Activated T-helper 1 cell treated with Interleukin-2 at 50 U/mL for 16 hours (primary cell): ENCODE results near the gene CDK14.

Source experiments
- DNase-seq: peaks from one replicate; pipeline ENCODE4 v3.0.0-alpha.2; 2020; ENCODE audit warnings: low read depth

The CDK14 gene

GRCh38 chr7:91107460-91107859, 511.3 kb downstream of the CDK14 start:
- DNase-seq: no peak

DNA sequence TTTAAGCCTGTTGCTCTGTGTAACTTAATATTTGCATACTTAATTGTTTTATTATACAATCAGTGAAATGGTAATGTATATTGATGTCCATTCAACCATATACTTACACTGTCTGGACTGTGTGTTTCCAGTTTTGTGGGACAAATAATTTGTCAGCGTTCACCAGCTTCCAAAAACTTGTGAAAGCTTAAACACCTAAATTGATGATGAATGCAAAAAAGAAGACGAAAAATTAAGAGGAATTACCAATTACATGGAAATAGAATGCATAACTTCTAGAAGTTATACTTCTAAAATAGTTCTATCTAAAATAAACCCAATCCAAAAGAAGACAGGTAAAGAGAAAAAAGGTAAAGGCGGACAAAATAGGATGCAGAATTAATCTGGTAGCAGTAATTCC, 513.1 kb downstream of the CDK14 start:
- no peak for DNase-seq

DNA sequence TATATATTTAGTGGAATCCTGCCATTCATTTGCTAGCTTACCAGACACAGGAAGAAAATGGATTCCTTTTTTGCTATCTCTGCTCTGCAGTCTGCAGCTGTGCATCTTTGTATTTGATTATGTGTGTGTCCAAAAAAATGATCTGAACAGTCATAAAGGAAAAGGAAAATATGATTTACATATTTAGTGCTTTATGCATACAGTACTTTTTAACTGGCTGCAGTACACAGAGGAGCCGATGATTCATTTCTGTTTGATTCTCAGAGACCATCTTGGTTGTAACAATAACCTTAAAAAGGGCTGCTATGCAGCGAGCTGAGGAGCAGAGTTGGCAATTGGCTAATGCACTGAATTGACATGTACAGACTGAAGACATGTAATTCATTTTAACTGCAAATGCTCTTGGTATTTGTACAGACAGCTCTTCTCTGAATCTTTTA, 516.8 kb downstream of the CDK14 start:
- DNase-seq: no peak

GRCh38 chr7:91114232-91114631, 518.1 kb downstream of the CDK14 start:
- DNase-seq: no peak

- DNase-seq: no peak
Observed at GRCh38 chr7:91126762-91127161, 530.6 kb downstream of the CDK14 start.

GRCh38 chr7:91127325-91127724, 531.2 kb downstream of the CDK14 start:
- DNase-seq: no peak

GRCh38 chr7:91127959-91128358, 531.8 kb downstream of the CDK14 start:
- DNase-seq: no peak

DNA sequence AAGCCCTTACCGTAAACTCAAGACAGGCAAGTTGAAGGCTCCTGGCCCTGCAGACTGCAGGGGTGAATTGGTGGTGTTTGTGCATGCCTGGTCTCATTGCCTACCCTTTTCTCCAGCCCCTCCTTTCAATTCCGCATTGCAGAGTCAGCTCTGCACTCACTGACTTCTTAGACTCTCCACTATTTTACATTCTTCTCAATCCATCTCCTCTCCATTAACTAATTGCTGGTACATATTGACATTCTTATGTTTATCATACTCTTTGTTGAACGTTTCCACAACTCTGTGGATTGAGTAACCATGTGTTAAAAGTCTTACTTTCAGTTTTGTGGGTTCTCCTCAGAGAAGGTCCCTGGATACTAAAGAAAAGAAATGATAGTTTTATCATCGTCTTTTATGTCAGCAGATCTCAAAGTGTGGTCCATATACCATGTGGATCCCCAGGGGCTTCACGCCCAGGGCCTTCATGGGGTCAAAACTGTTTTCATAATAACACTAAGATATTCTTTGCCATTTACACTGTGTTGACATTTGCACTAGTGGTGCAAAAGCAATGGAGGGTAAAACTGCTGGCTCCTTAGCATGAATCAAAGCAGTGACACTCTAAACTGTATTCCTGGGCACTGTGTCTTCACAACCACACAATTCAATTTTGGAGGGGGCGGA, 532.7 kb downstream of the CDK14 start:
- no peak for DNase-seq

DNA sequence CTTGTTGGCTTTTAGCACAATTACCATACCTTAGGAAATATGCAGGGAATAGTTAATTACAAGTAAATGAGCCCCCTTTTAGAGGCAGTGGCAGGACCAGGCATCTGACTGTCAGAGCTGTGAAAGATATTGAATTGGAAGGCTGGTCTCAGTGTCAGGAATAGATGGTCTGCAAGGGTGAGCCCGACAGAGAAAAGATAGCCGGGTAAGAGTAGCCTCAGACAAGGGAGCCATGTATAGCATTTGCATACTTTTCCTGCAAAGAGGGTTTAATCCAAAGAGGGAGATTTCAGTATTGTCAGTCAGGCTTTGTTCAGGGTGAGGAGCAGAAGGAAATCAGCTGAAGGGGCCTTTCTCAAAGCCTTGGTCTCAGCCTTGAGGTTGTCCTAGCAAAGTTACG, 539.2 kb downstream of the CDK14 start:
- no peak for DNase-seq

DNA sequence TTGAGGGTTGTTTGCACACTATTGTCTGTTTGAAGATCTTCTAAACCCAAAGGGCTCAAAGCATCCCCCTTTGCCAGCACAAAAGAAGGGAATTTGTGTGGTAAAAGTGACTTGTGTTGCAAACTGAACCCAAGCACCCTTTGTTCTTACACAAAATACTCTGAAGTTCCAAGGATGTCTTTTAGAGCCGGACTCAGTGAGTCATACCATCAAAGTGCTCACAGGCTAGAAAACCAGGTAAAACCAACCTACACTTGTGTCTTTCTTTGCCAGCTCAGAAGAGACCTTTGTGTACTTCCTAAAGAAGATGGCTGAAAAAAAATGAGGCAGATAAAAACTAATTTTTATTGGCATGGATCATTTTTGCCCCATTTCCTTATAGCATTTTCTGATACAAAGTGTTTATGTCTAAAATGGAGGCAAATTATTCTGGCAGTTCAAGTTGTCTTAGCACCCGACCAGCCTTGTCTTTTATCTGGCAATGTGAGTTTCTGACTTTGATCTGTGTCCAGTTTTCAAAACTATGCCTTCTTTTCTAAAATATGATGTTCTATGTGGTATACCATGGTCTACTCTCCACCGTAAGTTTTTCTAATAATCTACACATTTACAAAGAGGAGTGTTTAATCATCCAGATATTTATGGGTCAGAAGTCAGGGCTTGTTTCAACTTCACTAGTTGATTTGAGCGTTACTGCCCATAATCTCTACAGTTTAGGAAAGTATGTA, 539.7 kb downstream of the CDK14 start:
- no peak for DNase-seq

GRCh38 chr7:91137153-91137787, 541.1 kb downstream of the CDK14 start:
- no peak for DNase-seq

DNA sequence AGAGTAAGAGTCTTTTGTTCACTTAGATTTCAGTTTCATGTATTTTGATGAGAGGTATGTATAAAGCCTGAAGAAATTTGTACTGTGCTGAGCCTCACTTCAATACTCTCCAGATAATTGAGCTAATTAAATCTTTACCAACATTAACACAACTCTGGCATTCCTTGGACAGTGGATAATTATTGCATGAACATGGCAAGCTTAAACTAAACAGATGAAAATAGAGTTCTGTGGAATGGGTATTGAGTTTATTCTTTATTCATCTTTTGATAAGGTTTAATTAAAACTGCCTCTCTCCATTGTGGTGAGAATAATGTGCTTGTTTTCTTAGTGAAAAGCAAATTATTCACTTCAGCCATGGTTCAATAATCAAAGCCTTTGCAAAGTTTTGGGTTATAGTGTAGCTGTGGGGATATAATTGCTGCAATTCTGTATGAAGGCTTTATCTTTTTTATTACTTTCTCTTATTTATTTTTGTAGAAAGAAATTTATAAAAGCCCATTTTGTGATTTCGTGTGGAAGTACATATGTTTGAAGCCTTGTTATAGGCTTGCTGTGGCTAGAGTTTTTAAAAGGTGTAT, 541.8 kb downstream of the CDK14 start:
- no peak for DNase-seq

GRCh38 chr7:91140286-91140685, 544.2 kb downstream of the CDK14 start:
- no peak for DNase-seq

DNA sequence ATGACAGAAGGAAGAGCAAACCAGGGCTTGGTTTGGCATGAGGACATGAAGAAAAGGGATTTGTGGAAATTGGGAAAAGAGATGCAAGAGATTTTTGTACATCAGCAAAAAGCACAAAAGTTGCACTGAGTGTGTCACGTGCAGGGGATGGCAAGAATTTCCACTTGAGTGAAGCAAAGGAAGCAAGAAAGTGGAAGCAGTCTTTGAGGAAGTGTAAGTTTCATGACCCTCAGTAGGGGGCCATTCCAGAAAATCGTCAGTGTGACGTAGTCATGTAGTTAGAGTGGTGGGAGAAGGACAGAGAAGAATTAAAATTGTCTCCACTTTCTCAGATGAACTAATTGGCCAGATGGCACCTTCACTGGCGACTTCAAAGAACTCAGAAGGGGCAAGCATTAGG, 544.9 kb downstream of the CDK14 start:
- no peak for DNase-seq

DNA sequence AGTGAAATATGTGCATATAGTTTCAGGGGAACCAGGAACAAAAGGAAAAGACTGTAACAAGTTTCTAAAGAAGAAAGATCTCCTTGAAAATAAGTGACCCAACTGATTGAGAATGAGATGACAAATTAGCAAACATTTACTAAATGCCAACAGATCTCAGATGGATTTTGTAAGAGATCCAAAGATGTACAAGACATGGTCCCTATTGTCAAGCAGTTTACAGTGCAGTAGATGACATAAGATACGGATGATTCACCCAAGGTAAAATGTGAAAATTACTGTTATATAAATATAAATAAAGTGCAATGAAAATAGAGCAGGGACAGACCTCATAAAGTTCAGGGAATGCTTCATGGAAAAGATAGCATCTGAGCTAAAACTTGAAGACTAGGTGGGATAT, 546.6 kb downstream of the CDK14 start:
- no peak for DNase-seq

- no peak for DNase-seq
Observed at GRCh38 chr7:91149341-91150246, 553.5 kb downstream of the CDK14 start.

GRCh38 chr7:91151916-91152315, 555.8 kb downstream of the CDK14 start:
- DNase-seq: no peak

- DNase-seq: no peak
Observed at GRCh38 chr7:91156316-91157185, 560.4 kb downstream of the CDK14 start.

GRCh38 chr7:91157579-91158320, 561.6 kb downstream of the CDK14 start:
- DNase-seq: no peak

GRCh38 chr7:91162436-91162835, 566.3 kb downstream of the CDK14 start:
- no peak for DNase-seq
